GM23338 (cell line): ENCODE measurements around the gene DYNLT3. TPM values are rescaled to one million over a fixed set of nuclear protein-coding genes. Genes with fewer than 3 reads are reported as not detected.

Source experiments
- ATAC-seq: fragments of 200-7000 bp; cut with Tn5 transposase; 3 replicates; pipeline ENCODE4 v1.9.1; 2020
- DNase-seq: peaks from one replicate; pipeline ENCODE4 v3.0.0-alpha.2; 2015; ENCODE audit warnings: low spot score
- H2AFZ ChIP-seq: fragments of 200-600 bp; sonication (generic); 2 replicates; pipeline ENCODE4 v1.8.0; 2016; ENCODE audit warnings: antibody characterized with exemption, mild to moderate bottlenecking, moderate library complexity
- H3F3A ChIP-seq: fragments of 200-600 bp; sonication (generic); replicated peaks from 2 replicates; pipeline ENCODE4 v1.8.0; 2017; ENCODE audit warnings: antibody characterized with exemption, mixed run types, low read depth
- H3K27ac ChIP-seq: fragments of 200-600 bp; sonication (generic); 2 replicates; pipeline ENCODE4 v1.6.1; 2016; ENCODE audit warnings: low read depth
- H3K27me3 ChIP-seq: fragments of 200-600 bp; sonication (generic); 2 replicates; pipeline ENCODE4 v1.8.0; 2016; ENCODE audit warnings: mild to moderate bottlenecking, mixed run types, moderate library complexity; ENCODE audit not compliant: insufficient read depth
- H3K36me3 ChIP-seq: fragments of 200-600 bp; sonication (generic); 2 replicates; pipeline ENCODE4 v1.8.0; 2016; ENCODE audit warnings: mild to moderate bottlenecking; ENCODE audit not compliant: insufficient read depth
- H3K4me1 ChIP-seq: fragments of 200-600 bp; sonication (generic); 2 replicates; pipeline ENCODE4 v1.8.0; 2016; ENCODE audit warnings: mild to moderate bottlenecking, moderate library complexity; ENCODE audit not compliant: insufficient read depth
- H3K4me2 ChIP-seq: fragments of 200-600 bp; sonication (generic); 2 replicates; pipeline ENCODE4 v1.7.1; 2017; ENCODE audit warnings: mixed run types
- H3K4me3 ChIP-seq: fragments of 200-600 bp; sonication (generic); 2 replicates; pipeline ENCODE4 v1.6.1; 2016; ENCODE audit warnings: mixed run types
- H3K79me2 ChIP-seq: fragments of 200-600 bp; sonication (generic); replicated peaks from 2 replicates; pipeline ENCODE4 v1.8.0; 2017; ENCODE audit warnings: mild to moderate bottlenecking; ENCODE audit not compliant: insufficient read depth
- H3K9me2 ChIP-seq: fragments of 200-600 bp; sonication (generic); 2 replicates; pipeline ENCODE4 v1.8.0; 2017; ENCODE audit not compliant: insufficient read depth
- H4K20me1 ChIP-seq: fragments of 200-600 bp; sonication (generic); replicated peaks from 2 replicates; pipeline ENCODE4 v1.8.0; 2017; ENCODE audit warnings: mild to moderate bottlenecking; ENCODE audit not compliant: insufficient read depth
- H3K27ac Mint-ChIP-seq: 2 replicates; pipeline ENCODE4 v1.8.0; 2020; ENCODE audit warnings: inconsistent platforms, mild to moderate bottlenecking, moderate library complexity, mixed read lengths
- H3K27me3 Mint-ChIP-seq: 3 replicates; pipeline ENCODE4 v1.8.0; 2022; ENCODE audit warnings: low read depth, mild to moderate bottlenecking, moderate library complexity, mixed read lengths, inconsistent platforms; ENCODE audit not compliant: insufficient read depth, poor library complexity
- H3K36me3 Mint-ChIP-seq: 3 replicates; pipeline ENCODE4 v1.8.0; 2021; ENCODE audit warnings: low read depth, mild to moderate bottlenecking, inconsistent platforms, moderate library complexity, mixed read lengths
- H3K4me1 Mint-ChIP-seq: 3 replicates; pipeline ENCODE4 v1.8.0; 2020; ENCODE audit warnings: mild to moderate bottlenecking, inconsistent platforms, mixed read lengths
- H3K4me3 Mint-ChIP-seq: 3 replicates; pipeline ENCODE4 v1.8.0; 2021; ENCODE audit warnings: moderate library complexity, mild to moderate bottlenecking, inconsistent platforms, mixed read lengths
- H3K9me3 Mint-ChIP-seq: 3 replicates; pipeline ENCODE4 v1.8.0; 2020; ENCODE audit warnings: moderate library complexity, mild to moderate bottlenecking, inconsistent platforms, mixed read lengths
- CREB1 ChIP-seq: fragments of 250-450 bp; sonication (Bioruptor Pico); IDR thresholded peaks from 2 replicates; pipeline ENCODE4 v1.5.0; 2020; ENCODE audit warnings: low read depth, mild to moderate bottlenecking, moderate library complexity
- EZH2phosphoT487 ChIP-seq: fragments of 200-600 bp; sonication (generic); IDR thresholded peaks from one replicate; pipeline ENCODE4 v1.8.1; 2018; ENCODE audit warnings: antibody characterized with exemption; ENCODE audit not compliant: unreplicated experiment
- JUNB ChIP-seq: IDR thresholded peaks from one replicate; pipeline ENCODE4 v1.6.1; 2016; ENCODE audit warnings: antibody characterized with exemption; ENCODE audit not compliant: unreplicated experiment
- NANOG ChIP-seq: IDR thresholded peaks from 2 replicates; pipeline ENCODE4 v1.6.1; 2016; ENCODE audit warnings: antibody characterized with exemption, borderline replicate concordance
- POLR2AphosphoS5 ChIP-seq: IDR thresholded peaks from 2 replicates; pipeline ENCODE4 v1.6.1; 2016; ENCODE audit warnings: antibody characterized with exemption, low read depth
- STAT1 ChIP-seq: IDR thresholded peaks from one replicate; pipeline ENCODE4 v1.6.1; 2016; ENCODE audit warnings: antibody characterized with exemption; ENCODE audit not compliant: unreplicated experiment
- ZNF114 ChIP-seq: fragments of 250-450 bp; sonication (Bioruptor Pico); IDR thresholded peaks from 2 replicates; pipeline ENCODE4 v1.5.0; 2020; ENCODE audit warnings: mild to moderate bottlenecking, moderate library complexity
- ZNF331 ChIP-seq: fragments of 250-450 bp; sonication (Bioruptor Pico); IDR thresholded peaks from 2 replicates; pipeline ENCODE4 v1.5.0; 2020; ENCODE audit warnings: low read depth, mild to moderate bottlenecking, moderate library complexity
- polyA plus RNA-seq: library from polyadenylated mRNA; unstranded; fragments of >200 nt; fragmentation: Nextera tagmentation; extraction: Ambion mirVana; gene quantifications from 2 replicates; pipeline ENCODE4 v1.2.1, GENCODE V29; 2016
- total RNA-seq: library from RNA; depleted of rRNA; stranded (reverse); fragments of >200 nt; shearing (Covaris generic); gene quantifications from 2 replicates; pipeline ENCODE4 v1.2.3, GENCODE V29; 2014
- TF ChIP-seq, protein P1 (sequence below): IDR thresholded peaks from 2 replicates; pipeline ENCODE4 v1.6.1; 2016; ENCODE audit warnings: antibody characterized with exemption
- TF ChIP-seq, protein P2 (sequence below): fragments of 250-450 bp; sonication (Bioruptor Pico); IDR thresholded peaks from 2 replicates; pipeline ENCODE4 v1.5.0; 2020; ENCODE audit warnings: mild to moderate bottlenecking, moderate library complexity
- TF ChIP-seq, protein P3 (sequence below), 2 experiments: fragments of 200-600 bp in 1 of 2; sonication (generic) in 1 of 2; conservative IDR thresholded peaks; 2 replicates each; pipeline versions ENCODE4 v1.5.1 to v1.6.1; 2016 to 2017; ENCODE audit warnings: antibody characterized with exemption in 2 of 2, low read depth in 2 of 2, mild to moderate bottlenecking in 2 of 2, moderate library complexity in 1 of 2
- TF ChIP-seq, protein P4 (sequence below): IDR thresholded peaks from one replicate; pipeline ENCODE4 v1.6.1; 2018; ENCODE audit warnings: antibody characterized with exemption; ENCODE audit not compliant: unreplicated experiment

Gene DYNLT3
- total and polyA plus RNA-seq, 2 experiments from 2014 or later, result 6.5 to 8.1 TPM

DNA sequence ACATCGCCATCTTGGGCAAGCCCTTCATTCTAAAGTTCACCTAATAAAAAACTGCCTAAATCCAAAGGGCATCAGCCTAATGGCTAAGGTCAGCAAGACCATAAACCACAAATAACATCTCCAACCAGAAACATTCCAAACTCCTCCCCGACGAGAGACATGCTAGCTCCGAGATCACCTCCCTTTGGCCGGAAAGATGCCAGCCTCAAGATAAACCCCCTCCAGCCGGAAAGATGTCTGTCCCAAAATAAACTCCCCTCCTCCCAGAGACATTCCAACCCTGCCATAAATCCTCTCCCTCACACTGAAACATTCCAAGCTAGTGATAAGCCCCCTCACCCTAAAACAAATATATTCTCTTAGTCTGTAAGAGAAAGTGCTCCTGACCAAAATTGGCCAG, 13.3 kb upstream of the DYNLT3 start (continued):
- TF ChIP-seq, protein P1, sequence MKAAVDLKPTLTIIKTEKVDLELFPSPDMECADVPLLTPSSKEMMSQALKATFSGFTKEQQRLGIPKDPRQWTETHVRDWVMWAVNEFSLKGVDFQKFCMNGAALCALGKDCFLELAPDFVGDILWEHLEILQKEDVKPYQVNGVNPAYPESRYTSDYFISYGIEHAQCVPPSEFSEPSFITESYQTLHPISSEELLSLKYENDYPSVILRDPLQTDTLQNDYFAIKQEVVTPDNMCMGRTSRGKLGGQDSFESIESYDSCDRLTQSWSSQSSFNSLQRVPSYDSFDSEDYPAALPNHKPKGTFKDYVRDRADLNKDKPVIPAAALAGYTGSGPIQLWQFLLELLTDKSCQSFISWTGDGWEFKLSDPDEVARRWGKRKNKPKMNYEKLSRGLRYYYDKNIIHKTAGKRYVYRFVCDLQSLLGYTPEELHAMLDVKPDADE, result no peak
- no peak for TF ChIP-seq POLR2AphosphoS5

DNA sequence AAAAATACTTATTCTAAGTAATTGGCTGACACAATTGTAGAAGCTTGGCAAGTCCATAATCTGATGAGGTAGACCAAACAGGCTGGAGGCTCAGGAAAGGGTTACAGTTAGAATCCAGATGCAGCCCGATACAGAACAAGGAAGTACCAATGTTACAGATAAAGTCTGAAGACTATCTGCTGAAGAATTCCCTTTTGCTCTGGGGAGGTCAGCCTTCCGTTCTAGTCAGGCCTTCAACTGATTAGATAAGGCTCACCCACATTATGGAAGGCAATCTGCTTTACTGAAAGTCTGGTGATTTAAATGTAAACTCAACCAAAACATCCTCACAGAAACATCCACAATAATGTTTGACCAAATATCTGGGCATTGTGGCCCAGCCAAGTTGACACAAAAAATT, 7.4 kb upstream of the DYNLT3 start:
- Histone ChIP-seq H3F3A (no peaks in the 10 kb centered on the region), H3K4me2 (no peak overlapping the region), H3K36me3 (no peaks in the 10 kb centered on the region), H3K4me3 (no peak overlapping the region), H4K20me1 (no peaks in the 10 kb centered on the region), H3K79me2 (no peaks in the 10 kb centered on the region), H3K9me2 (no peaks in the 10 kb centered on the region), H3K27ac (no peak overlapping the region), H3K4me1 (no peaks in the 10 kb centered on the region), H3K27me3 (no peaks in the 10 kb centered on the region), H2AFZ (no peak overlapping the region)
- DNase-seq (no peak), ATAC-seq (no peak)
- H3K4me1 Mint-ChIP-seq, result no peaks in the 10 kb centered on the region
- no peak overlapping the region for H3K27ac Mint-ChIP-seq
- no peak overlapping the region for H3K4me3 Mint-ChIP-seq
- no peaks in the 10 kb centered on the region for H3K27me3 Mint-ChIP-seq
- H3K36me3 Mint-ChIP-seq, result no peaks in the 10 kb centered on the region; the same call in 2 of the 3 replicates
- H3K9me3 Mint-ChIP-seq, result peaks cover 3% of the 10 kb centered on the region; the same call in 1 of the 3 replicates
- TF ChIP-seq, protein P1, result no peak
- TF ChIP-seq, protein P2, sequence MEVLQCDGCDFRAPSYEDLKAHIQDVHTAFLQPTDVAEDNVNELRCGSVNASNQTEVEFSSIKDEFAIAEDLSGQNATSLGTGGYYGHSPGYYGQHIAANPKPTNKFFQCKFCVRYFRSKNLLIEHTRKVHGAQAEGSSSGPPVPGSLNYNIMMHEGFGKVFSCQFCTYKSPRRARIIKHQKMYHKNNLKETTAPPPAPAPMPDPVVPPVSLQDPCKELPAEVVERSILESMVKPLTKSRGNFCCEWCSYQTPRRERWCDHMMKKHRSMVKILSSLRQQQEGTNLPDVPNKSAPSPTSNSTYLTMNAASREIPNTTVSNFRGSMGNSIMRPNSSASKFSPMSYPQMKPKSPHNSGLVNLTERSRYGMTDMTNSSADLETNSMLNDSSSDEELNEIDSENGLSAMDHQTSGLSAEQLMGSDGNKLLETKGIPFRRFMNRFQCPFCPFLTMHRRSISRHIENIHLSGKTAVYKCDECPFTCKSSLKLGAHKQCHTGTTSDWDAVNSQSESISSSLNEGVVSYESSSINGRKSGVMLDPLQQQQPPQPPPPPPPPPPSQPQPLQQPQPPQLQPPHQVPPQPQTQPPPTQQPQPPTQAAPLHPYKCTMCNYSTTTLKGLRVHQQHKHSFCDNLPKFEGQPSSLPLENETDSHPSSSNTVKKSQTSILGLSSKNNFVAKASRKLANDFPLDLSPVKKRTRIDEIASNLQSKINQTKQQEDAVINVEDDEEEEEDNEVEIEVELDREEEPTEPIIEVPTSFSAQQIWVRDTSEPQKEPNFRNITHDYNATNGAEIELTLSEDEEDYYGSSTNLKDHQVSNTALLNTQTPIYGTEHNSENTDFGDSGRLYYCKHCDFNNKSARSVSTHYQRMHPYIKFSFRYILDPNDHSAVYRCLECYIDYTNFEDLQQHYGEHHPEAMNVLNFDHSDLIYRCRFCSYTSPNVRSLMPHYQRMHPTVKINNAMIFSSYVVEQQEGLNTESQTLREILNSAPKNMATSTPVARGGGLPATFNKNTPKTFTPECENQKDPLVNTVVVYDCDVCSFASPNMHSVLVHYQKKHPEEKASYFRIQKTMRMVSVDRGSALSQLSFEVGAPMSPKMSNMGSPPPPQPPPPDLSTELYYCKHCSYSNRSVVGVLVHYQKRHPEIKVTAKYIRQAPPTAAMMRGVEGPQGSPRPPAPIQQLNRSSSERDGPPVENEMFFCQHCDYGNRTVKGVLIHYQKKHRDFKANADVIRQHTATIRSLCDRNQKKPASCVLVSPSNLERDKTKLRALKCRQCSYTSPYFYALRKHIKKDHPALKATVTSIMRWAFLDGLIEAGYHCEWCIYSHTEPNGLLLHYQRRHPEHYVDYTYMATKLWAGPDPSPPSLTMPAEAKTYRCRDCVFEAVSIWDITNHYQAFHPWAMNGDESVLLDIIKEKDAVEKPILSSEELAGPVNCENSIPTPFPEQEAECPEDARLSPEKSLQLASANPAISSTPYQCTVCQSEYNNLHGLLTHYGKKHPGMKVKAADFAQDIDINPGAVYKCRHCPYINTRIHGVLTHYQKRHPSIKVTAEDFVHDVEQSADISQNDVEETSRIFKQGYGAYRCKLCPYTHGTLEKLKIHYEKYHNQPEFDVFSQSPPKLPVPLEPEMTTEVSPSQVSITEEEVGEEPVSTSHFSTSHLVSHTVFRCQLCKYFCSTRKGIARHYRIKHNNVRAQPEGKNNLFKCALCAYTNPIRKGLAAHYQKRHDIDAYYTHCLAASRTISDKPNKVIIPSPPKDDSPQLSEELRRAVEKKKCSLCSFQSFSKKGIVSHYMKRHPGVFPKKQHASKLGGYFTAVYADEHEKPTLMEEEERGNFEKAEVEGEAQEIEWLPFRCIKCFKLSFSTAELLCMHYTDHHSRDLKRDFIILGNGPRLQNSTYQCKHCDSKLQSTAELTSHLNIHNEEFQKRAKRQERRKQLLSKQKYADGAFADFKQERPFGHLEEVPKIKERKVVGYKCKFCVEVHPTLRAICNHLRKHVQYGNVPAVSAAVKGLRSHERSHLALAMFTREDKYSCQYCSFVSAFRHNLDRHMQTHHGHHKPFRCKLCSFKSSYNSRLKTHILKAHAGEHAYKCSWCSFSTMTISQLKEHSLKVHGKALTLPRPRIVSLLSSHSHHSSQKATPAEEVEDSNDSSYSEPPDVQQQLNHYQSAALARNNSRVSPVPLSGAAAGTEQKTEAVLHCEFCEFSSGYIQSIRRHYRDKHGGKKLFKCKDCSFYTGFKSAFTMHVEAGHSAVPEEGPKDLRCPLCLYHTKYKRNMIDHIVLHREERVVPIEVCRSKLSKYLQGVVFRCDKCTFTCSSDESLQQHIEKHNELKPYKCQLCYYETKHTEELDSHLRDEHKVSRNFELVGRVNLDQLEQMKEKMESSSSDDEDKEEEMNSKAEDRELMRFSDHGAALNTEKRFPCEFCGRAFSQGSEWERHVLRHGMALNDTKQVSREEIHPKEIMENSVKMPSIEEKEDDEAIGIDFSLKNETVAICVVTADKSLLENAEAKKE (CRISPR knock-in tag), result no peak
- TF ChIP-seq ZNF331 (CRISPR knock-in tag) (no peak), CREB1 (CRISPR knock-in tag) (no peak), STAT1 (no peak), POLR2AphosphoS5 (no peak), JUNB (no peak), EZH2phosphoT487 (no peak), ZNF114 (CRISPR knock-in tag) (no peak), NANOG (no peak)
- TF ChIP-seq, protein P3, sequence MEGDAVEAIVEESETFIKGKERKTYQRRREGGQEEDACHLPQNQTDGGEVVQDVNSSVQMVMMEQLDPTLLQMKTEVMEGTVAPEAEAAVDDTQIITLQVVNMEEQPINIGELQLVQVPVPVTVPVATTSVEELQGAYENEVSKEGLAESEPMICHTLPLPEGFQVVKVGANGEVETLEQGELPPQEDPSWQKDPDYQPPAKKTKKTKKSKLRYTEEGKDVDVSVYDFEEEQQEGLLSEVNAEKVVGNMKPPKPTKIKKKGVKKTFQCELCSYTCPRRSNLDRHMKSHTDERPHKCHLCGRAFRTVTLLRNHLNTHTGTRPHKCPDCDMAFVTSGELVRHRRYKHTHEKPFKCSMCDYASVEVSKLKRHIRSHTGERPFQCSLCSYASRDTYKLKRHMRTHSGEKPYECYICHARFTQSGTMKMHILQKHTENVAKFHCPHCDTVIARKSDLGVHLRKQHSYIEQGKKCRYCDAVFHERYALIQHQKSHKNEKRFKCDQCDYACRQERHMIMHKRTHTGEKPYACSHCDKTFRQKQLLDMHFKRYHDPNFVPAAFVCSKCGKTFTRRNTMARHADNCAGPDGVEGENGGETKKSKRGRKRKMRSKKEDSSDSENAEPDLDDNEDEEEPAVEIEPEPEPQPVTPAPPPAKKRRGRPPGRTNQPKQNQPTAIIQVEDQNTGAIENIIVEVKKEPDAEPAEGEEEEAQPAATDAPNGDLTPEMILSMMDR (conservative IDR thresholded peaks at IDR 0.05; ENCODE audit: low read depth in 2 of 2), result no peak
- TF ChIP-seq, protein P4, sequence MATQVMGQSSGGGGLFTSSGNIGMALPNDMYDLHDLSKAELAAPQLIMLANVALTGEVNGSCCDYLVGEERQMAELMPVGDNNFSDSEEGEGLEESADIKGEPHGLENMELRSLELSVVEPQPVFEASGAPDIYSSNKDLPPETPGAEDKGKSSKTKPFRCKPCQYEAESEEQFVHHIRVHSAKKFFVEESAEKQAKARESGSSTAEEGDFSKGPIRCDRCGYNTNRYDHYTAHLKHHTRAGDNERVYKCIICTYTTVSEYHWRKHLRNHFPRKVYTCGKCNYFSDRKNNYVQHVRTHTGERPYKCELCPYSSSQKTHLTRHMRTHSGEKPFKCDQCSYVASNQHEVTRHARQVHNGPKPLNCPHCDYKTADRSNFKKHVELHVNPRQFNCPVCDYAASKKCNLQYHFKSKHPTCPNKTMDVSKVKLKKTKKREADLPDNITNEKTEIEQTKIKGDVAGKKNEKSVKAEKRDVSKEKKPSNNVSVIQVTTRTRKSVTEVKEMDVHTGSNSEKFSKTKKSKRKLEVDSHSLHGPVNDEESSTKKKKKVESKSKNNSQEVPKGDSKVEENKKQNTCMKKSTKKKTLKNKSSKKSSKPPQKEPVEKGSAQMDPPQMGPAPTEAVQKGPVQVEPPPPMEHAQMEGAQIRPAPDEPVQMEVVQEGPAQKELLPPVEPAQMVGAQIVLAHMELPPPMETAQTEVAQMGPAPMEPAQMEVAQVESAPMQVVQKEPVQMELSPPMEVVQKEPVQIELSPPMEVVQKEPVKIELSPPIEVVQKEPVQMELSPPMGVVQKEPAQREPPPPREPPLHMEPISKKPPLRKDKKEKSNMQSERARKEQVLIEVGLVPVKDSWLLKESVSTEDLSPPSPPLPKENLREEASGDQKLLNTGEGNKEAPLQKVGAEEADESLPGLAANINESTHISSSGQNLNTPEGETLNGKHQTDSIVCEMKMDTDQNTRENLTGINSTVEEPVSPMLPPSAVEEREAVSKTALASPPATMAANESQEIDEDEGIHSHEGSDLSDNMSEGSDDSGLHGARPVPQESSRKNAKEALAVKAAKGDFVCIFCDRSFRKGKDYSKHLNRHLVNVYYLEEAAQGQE, result no peak
